Suppressor macrophage treated with lipopolysaccharide for 4 hours (primary cell): ENCODE data around the gene PHETA2.
A peak's percentile ranks its signal among the peaks of the same experiment; 100 is the strongest.

Experiments
- DNase-seq: peaks from one replicate; pipeline ENCODE4 v3.0.0-alpha.2; 2020

PHETA2 gene

DNA sequence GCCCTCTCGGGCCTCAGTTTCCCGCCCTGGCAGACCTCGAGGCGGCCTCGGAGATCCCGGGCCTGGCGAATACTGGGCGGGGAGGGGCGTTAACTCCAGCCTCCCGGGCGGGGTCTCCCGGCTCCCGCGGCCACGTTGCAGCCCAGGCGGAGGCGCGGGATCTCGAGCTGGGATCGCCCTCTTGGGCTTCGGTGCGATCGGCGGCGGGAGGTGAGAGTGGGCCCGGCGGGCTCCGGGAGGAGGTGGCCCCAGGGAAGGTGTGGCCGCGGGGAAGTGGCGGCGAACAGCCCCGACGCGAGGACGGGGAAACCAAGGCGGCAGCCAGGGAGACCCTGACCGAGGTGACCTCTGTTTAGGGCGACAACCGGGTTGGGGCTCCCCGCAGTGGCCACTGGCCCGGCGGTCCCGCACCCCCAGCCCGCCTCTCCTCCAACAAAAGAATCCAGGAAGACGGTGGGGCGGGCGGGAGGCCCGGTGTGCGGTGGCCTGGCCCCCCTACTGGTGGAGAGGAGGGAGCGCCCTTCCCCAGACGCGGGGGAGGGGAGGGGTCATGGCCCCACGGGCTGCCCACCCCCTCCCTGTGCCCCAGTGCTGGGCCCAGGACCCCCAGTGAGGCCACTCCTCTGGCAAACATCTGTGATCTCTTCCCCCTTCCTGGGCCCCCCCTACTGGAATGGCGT is at the start of gene PHETA2:
PHETA2 (plus strand) TSS at position 117 of the 680 bp plus-strand sequence. CDS start 3,046 bp downstream, outside the sequence.
- DNase-seq = peak; percentile 49

DNA sequence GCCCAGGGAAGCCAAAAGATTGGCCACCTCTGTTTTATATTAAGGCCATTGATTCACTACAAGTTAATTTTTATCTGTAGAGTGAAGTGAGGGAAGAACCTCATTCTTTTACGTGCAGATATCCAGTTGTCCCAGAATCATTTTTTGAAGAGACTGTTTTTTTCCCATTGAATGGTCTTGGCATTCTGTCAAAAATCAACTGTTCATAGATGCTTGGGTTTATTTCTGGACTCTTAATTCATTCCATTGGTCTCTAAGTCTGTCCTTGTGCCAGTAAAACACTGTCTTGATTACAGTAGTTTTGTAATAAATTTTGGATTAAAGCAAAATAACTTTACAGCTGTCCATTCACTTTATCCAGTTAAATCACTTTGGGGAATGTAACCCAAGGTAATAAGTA is 48.6 kb upstream of the PHETA2 start:
- DNase-seq = no peak

DNA sequence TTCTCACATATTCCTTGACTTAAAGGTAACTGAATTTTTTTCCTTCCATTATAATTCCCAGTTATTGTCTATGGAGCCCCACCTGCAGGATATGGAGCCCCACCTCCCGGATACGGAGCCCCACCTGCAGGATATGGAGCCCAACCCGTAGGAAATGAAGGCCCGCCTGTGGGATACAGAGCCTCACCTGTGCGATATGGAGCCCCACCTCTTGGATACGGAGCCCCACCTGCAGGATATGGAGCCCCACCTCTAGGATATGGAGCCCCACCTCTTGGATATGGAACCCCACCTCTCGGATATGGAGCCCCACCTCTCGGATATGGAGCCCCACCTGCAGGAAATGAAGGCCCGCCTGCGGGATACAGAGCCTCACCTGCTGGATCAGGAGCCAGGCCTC is 47.3 kb upstream of the PHETA2 start:
- no peak for DNase-seq

- DNase-seq = no peak
Measured at GRCh38 chr22:42033263-42034181, 40.5 kb upstream of the PHETA2 start.

DNA sequence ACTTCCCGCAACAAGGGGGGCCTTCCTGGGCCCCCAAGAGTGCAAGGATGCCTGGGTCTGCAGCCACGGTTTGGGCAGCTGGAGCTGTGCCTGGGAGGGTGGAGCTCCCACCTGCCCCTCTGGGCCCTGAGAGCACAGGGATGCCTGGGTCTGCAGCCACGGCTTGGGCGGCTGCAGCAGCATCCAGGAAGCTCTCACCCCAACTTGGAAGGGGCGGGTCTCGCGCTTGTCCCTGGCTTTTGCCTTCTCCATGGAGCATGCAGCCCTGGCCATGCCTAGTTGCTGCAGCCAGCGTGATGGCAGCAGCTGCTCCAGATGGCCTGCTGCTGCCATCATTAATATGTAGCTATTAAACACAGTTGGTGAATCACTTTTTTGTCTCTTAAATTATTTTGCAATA is 38.8 kb upstream of the PHETA2 start:
- no peak for DNase-seq

- no peak for DNase-seq
Measured at GRCh38 chr22:42039271-42039670, 34.8 kb upstream of the PHETA2 start.

GRCh38 chr22:42041784-42042183 is 32.3 kb upstream of the PHETA2 start:
- DNase-seq = no peak

GRCh38 chr22:42050641-42051180 is 23.3 kb upstream of the PHETA2 start:
- no peak for DNase-seq

- DNase-seq = no peak
Measured at GRCh38 chr22:42052765-42053164, 21.3 kb upstream of the PHETA2 start.

GRCh38 chr22:42056757-42057511 is 17.1 kb upstream of the PHETA2 start:
- no peak for DNase-seq

GRCh38 chr22:42060489-42060888 is 13.6 kb upstream of the PHETA2 start:
- no peak for DNase-seq

- no peak for DNase-seq
Measured at GRCh38 chr22:42061041-42061440, 13.0 kb upstream of the PHETA2 start.

DNA sequence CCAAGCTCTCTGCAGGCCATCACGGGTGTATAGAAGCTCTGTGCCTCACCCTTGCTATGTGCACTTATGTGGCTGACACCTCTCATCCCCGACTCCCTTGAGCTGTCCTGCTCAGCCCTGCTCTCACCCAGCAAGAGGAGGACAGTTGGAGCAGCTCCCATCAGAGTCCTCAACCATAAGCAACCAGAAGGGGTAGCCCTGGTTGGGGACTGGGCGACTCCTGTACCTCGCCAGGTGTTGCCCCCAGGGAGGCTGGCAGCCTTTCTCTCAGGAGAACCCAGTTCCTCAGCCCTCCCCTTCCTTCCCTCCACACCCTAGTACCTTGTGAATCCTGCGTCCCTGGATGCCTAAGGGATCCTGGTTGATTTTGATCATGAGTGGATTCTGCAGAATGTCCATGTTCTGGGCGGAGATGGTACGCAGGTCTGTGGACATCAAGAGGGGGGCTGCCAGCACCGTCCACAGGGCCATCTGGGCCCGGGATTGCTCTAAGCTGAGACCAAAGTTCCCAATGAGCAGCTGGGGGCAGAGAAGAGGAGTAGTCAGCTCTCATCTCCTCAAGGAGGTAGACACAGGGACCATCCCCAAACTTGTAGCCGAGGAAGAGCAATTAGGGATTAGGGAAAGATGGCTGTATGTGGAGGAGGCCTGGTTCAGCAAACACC is 11.4 kb upstream of the PHETA2 start:
- no peak for DNase-seq

- no peak for DNase-seq
Measured at GRCh38 chr22:42064629-42065028, 9.4 kb upstream of the PHETA2 start.

DNA sequence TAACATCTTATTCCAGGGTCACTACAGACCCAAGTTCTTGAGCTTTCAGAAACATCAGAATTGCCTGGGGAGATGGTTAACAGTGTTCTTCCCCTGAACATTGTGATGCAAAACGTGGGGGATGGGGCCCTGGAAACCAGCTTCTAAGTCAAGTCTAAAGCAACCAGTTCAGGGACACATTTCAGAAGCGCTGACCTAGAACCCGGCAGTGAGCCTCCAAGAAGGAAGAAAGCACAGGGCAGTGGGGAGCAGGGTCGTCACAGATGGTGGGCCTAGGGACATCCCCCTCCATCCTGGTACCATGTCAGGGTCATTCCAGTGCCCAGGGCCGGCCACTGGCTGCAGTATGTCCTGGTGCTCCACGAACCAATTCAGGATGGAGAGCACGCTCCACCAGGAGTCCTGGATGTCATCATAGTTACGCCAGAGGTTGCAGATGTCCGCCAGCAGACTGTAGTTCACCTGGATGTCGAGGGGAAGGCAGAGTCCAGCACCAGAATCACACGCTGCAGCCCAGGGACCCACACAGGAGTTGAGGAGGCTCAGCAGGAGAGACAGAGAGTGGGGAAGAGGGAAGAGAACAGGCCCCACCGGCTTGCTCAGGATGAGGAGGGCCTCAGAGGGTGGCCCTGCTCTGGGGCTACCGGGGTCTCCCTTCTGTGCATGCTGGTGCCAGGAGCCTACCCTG is 8.5 kb upstream of the PHETA2 start:
- DNase-seq = no peak

- DNase-seq = no peak
Measured at GRCh38 chr22:42066126-42066761, 7.8 kb upstream of the PHETA2 start.

DNA sequence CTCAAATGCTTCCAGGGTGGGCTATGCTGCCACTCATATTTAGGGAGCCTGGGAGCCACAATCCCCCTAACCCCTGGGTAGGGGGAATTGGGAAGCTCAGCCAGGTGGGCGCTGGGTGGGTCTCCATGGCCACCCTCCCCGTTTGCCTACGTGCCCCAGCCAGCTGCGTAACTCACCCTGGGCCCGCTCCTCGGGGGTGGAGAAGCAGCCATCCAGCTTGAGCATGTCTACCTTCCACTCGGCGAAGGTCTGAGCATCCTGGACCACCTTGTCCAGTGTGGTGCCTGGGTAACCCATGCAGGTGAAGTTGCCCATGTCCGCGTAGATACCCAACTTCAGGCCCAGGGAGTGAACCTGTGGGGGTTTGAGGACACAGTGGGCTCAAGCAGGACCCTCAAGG is 7.1 kb upstream of the PHETA2 start:
- DNase-seq = no peak

- no peak for DNase-seq
Measured at GRCh38 chr22:42067671-42068251, 6.3 kb upstream of the PHETA2 start.

- no peak for DNase-seq
Measured at GRCh38 chr22:42068291-42068690, 5.8 kb upstream of the PHETA2 start.

DNA sequence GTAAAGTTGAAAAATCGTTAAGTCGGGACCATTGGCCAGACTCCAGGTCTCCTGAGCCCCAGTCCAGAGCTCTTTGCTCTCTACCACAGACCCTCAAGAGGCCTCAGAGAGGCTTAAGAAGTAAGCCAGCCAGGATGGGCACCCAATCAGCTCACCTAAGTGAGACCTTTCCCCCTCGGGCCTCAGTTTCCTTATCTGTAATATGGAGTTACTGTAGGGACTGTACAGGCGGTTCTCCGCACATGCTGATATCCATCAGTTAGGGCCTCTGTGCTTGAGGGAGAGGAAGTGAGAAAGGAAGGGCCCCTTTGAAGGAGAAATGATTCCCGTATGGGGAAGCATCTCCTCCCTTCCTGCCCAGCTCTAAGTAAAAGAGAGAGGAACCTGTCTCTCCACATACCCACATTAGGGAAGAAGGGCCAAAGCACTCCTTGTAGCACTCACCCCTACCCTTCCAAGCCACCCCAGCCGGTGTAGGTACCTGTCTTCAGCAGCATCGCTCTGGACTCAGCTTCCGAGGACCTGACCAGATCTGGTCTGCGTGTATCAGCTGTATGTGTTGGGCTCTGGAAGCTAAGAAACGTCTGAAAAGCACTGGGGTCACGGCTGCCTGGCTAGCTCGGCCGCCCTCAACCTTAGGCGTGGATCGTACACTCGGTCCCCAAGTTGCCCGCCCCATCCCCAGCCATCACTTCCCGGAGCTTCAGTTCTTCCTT is 4.1 kb upstream of the PHETA2 start:
- DNase-seq = peak; percentile 75
